ENCODE results near the gene FASTKD1.
"Not testable (repeated sequence)": the region's sequence is repeated elsewhere in the genome, so short reads cannot be mapped to it uniquely, and the experiment has no call there.

The FASTKD1 gene

GRCh38 chr2:169570752-169571151 is 2.9 kb downstream of the FASTKD1 start:
- DNase-seq (ENCODE audit: low spot score): not testable (repeated sequence)

DNA sequence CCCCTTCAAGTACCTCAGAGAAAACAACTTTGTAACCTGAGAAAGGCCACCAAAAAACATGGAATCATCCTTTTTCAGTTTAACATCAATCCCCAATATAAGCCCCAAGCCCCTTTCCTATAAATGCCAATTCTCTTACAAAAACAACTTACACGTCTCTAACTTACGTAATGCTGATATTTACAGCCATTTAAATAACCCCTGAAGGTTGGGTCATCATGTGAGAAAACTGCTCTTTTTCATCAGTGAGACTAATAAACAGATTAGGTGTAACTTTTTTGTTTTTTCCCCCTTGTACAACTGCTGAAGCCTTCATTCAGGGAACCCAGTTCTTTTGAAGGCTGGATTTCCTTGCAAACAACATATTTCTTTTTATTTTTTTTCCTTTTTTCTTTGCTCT is 3.7 kb downstream of the FASTKD1 start:
- no peak for DNase-seq (ENCODE audit: low spot score)

- no peak for DNase-seq (ENCODE audit: low spot score)
Measured at GRCh38 chr2:169565686-169566085, 8.0 kb downstream of the FASTKD1 start.

DNA sequence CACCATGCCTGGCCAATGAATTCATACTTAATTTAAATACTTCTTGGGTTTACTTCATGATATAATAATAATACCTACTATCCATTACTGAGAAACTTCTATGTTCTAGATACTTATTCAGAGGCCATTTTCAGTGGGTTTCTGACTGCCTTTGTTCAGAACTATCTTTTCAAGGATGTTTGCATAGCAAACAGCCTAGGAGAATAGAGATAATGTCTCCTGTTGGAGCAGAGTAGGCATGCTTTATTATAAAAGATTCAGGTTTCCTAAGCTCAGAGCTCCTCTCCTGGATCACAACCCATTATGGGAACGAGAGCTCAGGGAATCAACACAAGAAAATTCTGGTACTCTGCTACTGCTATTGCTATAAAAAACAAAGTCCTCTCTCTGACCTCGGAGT is 11.1 kb downstream of the FASTKD1 start:
- no peak for DNase-seq (ENCODE audit: low spot score)

DNA sequence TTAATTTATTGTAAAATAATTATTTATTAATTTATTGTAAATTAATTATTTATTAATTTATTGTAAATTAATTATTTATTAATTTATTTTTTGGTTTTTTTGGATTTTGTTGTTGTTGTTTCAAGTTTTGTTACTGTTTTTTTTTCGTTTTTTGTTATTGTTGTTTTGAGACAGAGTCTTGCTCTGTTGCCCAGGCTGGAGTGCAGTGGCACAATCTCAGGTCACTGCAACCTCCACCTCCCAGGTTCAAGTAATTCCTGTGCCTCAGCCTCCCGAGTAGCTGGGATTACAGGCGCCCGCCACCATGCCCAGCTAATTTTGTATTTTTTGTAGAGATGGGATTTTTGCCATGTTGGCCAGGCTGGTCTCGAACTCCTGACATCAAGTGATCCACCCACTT is 11.6 kb downstream of the FASTKD1 start:
- DNase-seq (ENCODE audit: low spot score): not testable (repeated sequence)

DNA sequence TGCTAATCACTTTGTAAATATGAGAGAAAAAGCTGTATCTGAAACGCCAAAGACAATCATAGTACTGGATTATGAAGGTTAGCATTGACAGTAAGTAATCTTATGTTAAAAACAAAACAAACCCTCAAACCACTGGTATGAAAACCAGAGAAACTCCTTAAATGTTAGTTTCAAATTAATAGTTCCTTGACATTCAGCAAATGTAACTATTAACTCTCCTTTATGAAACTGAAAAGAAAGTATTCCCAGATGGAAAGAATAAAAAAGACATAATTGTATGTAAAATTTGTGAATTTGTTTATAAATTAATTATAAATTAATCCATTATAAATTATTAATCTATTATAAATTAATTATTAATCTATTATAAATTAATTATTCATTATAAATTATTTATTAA is 12.3 kb downstream of the FASTKD1 start:
- DNase-seq (ENCODE audit: low spot score): no peak

- DNase-seq (ENCODE audit: low spot score): no peak
Measured at GRCh38 chr2:169546756-169547155, 26.9 kb downstream of the FASTKD1 start.

DNA sequence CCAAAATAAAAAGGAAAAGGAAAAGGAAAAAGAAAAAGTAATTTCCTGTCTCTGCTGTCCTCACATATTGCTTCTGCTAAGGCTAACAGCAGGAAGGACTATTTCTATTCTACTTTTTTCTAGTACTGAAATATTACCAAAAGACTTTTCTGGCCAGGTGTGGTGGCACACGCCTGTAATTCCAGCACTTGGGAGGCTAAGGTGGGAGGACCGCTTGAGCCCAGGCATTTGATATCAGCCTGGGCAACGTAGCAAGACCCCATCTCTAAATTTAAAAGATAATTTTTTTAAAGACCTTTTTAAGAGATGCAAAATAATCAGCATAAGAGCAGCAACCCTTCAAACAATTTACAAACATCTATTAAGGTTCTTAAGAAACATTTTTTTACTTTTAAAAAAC is 31.2 kb downstream of the FASTKD1 start:
- DNase-seq (ENCODE audit: low spot score): no peak

DNA sequence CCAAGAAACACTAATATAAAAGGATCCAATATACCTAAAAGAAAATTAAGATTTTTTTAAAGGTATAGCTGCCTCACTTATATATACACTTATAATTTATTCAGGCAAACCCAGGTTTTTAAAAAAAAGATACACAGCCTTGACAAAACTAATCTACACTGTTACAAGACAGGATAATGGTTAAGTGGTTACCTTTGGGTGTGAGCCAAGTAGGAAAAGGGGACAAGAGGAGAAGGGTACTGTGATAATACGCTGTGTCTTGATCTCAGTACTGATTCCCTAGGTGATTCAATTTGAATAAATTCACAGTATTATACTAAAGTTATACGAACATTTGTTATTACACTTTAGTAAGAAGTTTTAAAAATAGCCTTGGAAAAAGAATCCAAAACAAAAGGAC is 33.5 kb downstream of the FASTKD1 start:
- DNase-seq (ENCODE audit: low spot score): no peak

- DNase-seq (ENCODE audit: low spot score): not testable (repeated sequence)
Measured at GRCh38 chr2:169539460-169539859, 34.2 kb downstream of the FASTKD1 start.

- no peak for DNase-seq (ENCODE audit: low spot score)
Measured at GRCh38 chr2:169528271-169528701, 45.4 kb downstream of the FASTKD1 start.

GRCh38 chr2:169526451-169526850 is 47.2 kb downstream of the FASTKD1 start:
- no peak for DNase-seq (ENCODE audit: low spot score)

DNA sequence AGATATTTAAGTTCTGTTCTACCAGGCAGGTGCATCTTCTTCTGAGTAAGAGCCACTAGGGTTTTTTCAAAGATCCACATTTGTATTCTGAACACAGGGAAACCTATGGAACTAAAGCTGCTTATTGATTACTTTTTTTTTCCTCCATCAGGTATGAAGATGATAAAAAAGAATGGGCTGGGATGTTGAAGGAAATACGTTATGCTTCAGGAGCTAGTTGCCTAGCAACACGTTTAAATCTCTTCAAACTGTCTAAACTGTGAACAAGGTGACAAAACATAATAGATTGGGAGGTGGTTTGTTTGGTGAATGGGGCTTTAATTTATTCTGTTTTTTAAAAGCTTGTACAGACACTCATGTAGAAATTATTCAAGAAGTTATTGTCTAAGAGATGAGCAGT is 48.2 kb downstream of the FASTKD1 start:
- no peak for DNase-seq (ENCODE audit: low spot score)

- DNase-seq (ENCODE audit: low spot score): no peak
Measured at GRCh38 chr2:169523681-169524080, 50.0 kb downstream of the FASTKD1 start.

DNA sequence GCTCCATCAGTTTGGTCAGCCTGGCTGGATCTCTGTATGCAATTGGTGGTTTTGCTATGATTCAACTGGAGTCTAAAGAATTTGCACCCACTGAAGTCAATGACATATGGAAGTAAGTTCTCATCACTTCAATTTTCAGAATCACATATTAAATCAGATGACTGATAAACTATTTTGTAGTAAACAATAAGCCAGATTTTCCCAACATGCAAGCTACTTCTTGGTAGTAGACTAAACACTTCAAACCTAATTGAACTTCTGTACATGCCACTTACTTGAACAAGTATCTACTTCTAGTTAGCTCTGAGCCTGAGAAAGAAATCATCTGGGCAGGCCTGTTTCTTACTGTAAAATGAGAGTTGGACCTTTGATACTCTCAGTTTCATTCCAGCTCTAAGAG is 52.8 kb downstream of the FASTKD1 start:
- no peak for DNase-seq (ENCODE audit: low spot score)

- DNase-seq (ENCODE audit: low spot score): not testable (repeated sequence)
Measured at GRCh38 chr2:169516488-169516995, 57.1 kb downstream of the FASTKD1 start.

DNA sequence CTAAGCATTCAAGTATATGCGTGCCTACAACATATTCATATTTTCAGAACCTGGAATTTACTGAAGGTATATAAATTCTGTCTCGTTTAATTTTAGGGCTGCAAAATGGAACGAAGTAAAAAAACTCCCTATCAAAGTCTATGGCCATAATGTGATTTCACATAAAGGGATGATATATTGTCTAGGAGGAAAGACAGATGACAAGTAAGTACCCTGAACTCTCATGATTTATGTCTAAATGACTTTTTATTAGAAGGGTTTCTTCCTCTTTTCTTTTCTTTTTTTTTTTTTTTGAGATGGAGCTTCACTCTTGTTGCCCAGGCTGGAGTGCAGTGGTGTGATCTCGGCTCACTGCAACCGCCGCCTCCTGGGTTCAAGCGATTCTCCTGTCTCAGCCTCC is 58.9 kb downstream of the FASTKD1 start:
- DNase-seq (ENCODE audit: low spot score): not testable (repeated sequence)

GRCh38 chr2:169513926-169514325 is 59.7 kb downstream of the FASTKD1 start:
- peak; percentile 59 for DNase-seq (ENCODE audit: low spot score)

GRCh38 chr2:169513094-169513493 is 60.6 kb downstream of the FASTKD1 start:
- no peak for DNase-seq (ENCODE audit: low spot score)

- no peak for DNase-seq (ENCODE audit: low spot score)
Measured at GRCh38 chr2:169512525-169512924, 61.1 kb downstream of the FASTKD1 start.

DNA sequence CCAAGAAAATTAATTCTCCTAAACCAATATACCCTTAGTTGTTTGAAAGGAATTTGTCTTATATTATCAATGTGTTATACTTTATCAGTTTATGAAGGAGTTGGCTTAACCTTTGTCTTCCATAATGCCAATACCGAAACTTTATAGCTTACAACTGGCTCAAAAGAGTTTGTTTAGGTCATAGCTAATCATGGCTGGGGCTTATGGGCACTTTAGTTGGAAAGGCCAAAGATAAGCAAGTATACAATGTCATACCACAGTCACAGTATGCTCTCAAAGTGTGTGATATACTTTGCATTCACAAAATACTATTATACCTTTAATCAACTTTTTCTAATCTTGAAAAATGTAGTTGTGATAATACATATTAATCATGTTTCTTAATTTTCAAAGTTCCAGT is 61.8 kb downstream of the FASTKD1 start:
- no peak for DNase-seq (ENCODE audit: low spot score)

DNA sequence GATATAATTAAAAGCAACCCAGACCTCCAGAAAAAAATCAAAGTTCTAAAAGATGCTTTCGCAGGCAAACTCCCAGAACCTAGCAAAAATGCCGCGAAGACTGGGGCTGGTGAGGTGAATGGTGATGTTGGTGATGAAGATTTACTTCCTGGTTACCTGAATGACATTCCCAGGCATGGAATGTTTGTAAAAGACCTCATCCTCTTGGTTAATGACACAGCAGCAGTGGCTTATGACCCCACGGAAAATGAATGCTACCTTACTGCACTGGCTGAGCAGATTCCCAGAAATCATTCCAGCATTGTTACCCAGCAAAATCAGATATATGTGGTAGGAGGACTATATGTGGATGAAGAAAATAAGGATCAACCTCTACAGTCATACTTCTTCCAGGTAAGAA is 63.2 kb downstream of the FASTKD1 start:
- no peak for DNase-seq (ENCODE audit: low spot score)

GRCh38 chr2:169509955-169510354 is 63.7 kb downstream of the FASTKD1 start:
- DNase-seq (ENCODE audit: low spot score): no peak

DNA sequence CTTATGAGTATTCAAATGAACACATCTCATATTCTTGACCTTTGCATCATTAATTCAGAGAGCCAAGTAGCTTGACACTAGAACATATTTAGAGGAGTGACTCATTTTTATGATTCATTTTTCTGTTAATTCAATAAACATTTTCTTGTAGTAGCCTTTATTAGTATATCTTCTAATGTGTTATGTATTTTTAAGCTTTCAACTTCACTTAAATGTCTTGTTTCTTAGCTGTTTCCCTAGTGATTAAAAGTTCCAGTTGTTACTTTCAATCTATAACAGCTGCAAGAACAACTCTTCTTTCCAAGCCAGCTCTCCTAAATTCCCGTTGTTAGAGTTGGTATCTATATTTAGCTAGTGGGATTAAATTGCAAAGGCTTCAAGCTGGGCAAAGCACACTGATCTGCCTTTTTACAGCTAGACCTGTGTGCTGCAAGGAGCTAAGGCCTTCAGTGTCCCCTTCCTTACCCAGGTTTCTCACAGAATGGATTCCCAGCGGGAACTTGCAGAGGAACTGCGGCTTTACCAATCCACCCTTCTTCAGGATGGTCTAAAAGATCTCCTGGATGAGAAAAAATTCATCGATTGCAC is 64.3 kb downstream of the FASTKD1 start, which contains the start of gene KLHL41:
Gene KLHL41 (plus strand): TSS at position 405 of the 588 bp plus-strand sequence. CDS start 77 bp downstream, at position 482.
- DNase-seq (ENCODE audit: low spot score): no peak

Data from HuH-7 (cell line).